ENCODE measurements around the gene PRXL2A. TPM values are rescaled to one million over a fixed set of nuclear protein-coding genes. Genes with fewer than 3 reads are reported as not detected.

Gene PRXL2A
- total and polyA plus RNA-seq, 10 of the 15 experiments (the other 5 are each of a cell fraction or from before 2014, with no cell fraction given) = 2.8 to 15.6 (median 11.1) TPM

DNA sequence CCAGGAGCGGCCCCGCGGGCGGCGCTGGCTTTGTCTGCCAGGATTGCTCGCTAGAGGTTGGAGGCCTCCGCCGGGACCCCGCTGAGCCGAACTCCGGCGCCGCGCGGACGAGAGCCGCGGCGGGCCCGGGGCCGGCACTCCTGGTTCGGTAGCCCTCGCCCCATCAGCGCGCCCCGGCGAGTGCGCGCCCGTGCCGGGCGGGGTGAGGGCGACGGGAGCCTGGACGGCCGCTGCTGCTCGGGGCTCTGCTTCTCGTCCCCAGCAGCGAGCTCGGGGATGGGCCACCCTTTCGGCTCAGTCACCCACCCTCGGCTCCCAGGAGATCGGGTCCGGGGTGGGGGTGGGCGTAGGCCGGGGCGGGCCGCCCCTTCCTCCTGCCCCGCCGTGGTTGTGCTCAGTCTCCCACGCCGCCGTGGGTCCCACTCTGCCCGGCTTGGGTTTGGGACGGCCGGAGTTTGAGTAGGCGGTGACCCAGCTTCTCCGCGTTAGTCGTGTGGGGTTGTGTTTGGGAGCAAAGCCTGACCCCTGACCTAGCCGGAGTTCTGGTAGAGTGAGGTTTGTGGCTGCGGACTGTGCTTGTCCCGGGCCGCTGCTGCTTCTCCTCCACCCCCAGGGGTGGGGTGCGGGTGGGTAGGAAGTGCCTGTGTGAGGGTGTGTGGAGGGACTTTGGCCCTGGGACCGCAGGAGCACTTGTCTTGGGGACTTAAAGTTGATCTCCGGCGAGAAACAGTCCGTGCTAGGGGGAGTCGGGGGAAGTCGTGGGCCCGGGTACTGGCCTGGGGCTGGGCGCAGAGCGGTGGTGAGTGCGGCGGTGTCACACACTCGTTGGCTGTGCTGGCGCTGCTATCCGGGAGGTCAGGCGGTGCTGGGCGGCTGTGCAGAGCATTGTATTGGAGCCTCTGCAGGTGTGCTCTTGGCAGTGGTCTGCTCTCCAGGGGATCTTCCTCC, 46.4 kb downstream of the PRXL2A start (continued):
- TF ChIP-seq, protein P1, sequence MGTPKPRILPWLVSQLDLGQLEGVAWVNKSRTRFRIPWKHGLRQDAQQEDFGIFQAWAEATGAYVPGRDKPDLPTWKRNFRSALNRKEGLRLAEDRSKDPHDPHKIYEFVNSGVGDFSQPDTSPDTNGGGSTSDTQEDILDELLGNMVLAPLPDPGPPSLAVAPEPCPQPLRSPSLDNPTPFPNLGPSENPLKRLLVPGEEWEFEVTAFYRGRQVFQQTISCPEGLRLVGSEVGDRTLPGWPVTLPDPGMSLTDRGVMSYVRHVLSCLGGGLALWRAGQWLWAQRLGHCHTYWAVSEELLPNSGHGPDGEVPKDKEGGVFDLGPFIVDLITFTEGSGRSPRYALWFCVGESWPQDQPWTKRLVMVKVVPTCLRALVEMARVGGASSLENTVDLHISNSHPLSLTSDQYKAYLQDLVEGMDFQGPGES (IDR thresholded peaks at IDR 0.05) = no peak
- TF ChIP-seq, protein P2, sequence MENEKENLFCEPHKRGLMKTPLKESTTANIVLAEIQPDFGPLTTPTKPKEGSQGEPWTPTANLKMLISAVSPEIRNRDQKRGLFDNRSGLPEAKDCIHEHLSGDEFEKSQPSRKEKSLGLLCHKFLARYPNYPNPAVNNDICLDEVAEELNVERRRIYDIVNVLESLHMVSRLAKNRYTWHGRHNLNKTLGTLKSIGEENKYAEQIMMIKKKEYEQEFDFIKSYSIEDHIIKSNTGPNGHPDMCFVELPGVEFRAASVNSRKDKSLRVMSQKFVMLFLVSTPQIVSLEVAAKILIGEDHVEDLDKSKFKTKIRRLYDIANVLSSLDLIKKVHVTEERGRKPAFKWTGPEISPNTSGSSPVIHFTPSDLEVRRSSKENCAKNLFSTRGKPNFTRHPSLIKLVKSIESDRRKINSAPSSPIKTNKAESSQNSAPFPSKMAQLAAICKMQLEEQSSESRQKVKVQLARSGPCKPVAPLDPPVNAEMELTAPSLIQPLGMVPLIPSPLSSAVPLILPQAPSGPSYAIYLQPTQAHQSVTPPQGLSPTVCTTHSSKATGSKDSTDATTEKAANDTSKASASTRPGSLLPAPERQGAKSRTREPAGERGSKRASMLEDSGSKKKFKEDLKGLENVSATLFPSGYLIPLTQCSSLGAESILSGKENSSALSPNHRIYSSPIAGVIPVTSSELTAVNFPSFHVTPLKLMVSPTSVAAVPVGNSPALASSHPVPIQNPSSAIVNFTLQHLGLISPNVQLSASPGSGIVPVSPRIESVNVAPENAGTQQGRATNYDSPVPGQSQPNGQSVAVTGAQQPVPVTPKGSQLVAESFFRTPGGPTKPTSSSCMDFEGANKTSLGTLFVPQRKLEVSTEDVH (IDR thresholded peaks at IDR 0.05; ENCODE audit: low read depth, partially characterized antibody) = no peak
- TF ChIP-seq, protein P3, sequence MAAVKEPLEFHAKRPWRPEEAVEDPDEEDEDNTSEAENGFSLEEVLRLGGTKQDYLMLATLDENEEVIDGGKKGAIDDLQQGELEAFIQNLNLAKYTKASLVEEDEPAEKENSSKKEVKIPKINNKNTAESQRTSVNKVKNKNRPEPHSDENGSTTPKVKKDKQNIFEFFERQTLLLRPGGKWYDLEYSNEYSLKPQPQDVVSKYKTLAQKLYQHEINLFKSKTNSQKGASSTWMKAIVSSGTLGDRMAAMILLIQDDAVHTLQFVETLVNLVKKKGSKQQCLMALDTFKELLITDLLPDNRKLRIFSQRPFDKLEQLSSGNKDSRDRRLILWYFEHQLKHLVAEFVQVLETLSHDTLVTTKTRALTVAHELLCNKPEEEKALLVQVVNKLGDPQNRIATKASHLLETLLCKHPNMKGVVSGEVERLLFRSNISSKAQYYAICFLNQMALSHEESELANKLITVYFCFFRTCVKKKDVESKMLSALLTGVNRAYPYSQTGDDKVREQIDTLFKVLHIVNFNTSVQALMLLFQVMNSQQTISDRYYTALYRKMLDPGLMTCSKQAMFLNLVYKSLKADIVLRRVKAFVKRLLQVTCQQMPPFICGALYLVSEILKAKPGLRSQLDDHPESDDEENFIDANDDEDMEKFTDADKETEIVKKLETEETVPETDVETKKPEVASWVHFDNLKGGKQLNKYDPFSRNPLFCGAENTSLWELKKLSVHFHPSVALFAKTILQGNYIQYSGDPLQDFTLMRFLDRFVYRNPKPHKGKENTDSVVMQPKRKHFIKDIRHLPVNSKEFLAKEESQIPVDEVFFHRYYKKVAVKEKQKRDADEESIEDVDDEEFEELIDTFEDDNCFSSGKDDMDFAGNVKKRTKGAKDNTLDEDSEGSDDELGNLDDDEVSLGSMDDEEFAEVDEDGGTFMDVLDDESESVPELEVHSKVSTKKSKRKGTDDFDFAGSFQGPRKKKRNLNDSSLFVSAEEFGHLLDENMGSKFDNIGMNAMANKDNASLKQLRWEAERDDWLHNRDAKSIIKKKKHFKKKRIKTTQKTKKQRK (IDR thresholded peaks at IDR 0.05; ENCODE audit: low read depth, low read length) = no peak
- TF ChIP-seq, protein P4, sequence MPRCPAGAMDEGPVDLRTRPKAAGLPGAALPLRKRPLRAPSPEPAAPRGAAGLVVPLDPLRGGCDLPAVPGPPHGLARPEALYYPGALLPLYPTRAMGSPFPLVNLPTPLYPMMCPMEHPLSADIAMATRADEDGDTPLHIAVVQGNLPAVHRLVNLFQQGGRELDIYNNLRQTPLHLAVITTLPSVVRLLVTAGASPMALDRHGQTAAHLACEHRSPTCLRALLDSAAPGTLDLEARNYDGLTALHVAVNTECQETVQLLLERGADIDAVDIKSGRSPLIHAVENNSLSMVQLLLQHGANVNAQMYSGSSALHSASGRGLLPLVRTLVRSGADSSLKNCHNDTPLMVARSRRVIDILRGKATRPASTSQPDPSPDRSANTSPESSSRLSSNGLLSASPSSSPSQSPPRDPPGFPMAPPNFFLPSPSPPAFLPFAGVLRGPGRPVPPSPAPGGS (IDR thresholded peaks at IDR 0.05; ENCODE audit: borderline replicate concordance, insufficient read depth, low read depth, low read length, poor library complexity, severe bottlenecking) = no peak
- TF ChIP-seq PAX5 (IDR thresholded peaks at IDR 0.05; ENCODE audit: borderline replicate concordance, low read depth, low read length) (no peak), DPF2 (IDR thresholded peaks at IDR 0.05) (peak; percentile 26), ZSCAN29 (IDR thresholded peaks at IDR 0.05) (no peak), NFXL1 (IDR thresholded peaks at IDR 0.05; ENCODE audit: borderline replicate concordance) (no peak), IKZF1 (conservative IDR thresholded peaks at IDR 0.05) (no peak; the same call in 1 of the 2 replicates), NFYA (IDR thresholded peaks at IDR 0.05; ENCODE audit: borderline replicate concordance, low read depth, low read length) (no peak)
- TF ChIP-seq, protein P5, sequence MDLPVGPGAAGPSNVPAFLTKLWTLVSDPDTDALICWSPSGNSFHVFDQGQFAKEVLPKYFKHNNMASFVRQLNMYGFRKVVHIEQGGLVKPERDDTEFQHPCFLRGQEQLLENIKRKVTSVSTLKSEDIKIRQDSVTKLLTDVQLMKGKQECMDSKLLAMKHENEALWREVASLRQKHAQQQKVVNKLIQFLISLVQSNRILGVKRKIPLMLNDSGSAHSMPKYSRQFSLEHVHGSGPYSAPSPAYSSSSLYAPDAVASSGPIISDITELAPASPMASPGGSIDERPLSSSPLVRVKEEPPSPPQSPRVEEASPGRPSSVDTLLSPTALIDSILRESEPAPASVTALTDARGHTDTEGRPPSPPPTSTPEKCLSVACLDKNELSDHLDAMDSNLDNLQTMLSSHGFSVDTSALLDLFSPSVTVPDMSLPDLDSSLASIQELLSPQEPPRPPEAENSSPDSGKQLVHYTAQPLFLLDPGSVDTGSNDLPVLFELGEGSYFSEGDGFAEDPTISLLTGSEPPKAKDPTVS (IDR thresholded peaks at IDR 0.05; ENCODE audit: low read depth, low read length) = no peak
- TF ChIP-seq, protein P6, sequence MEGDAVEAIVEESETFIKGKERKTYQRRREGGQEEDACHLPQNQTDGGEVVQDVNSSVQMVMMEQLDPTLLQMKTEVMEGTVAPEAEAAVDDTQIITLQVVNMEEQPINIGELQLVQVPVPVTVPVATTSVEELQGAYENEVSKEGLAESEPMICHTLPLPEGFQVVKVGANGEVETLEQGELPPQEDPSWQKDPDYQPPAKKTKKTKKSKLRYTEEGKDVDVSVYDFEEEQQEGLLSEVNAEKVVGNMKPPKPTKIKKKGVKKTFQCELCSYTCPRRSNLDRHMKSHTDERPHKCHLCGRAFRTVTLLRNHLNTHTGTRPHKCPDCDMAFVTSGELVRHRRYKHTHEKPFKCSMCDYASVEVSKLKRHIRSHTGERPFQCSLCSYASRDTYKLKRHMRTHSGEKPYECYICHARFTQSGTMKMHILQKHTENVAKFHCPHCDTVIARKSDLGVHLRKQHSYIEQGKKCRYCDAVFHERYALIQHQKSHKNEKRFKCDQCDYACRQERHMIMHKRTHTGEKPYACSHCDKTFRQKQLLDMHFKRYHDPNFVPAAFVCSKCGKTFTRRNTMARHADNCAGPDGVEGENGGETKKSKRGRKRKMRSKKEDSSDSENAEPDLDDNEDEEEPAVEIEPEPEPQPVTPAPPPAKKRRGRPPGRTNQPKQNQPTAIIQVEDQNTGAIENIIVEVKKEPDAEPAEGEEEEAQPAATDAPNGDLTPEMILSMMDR (IDR thresholded peaks at IDR 0.05 in 2 of 3, conservative IDR thresholded peaks at IDR 0.05 in 1 of 3; ENCODE audit: control insufficient read depth in 2 of 3, extremely low read depth in 1 of 3, insufficient read depth in 1 of 3, low read depth in 3 of 3, low read length in 3 of 3) = no peak
- TF ChIP-seq, protein P7, sequence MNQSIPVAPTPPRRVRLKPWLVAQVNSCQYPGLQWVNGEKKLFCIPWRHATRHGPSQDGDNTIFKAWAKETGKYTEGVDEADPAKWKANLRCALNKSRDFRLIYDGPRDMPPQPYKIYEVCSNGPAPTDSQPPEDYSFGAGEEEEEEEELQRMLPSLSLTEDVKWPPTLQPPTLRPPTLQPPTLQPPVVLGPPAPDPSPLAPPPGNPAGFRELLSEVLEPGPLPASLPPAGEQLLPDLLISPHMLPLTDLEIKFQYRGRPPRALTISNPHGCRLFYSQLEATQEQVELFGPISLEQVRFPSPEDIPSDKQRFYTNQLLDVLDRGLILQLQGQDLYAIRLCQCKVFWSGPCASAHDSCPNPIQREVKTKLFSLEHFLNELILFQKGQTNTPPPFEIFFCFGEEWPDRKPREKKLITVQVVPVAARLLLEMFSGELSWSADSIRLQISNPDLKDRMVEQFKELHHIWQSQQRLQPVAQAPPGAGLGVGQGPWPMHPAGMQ (IDR thresholded peaks at IDR 0.05; ENCODE audit: borderline replicate concordance) = no peak

All from GM12878 (cell line).